Ureter (tissue), 1 donor: ENCODE data around the gene SHANK1. TPM values are rescaled to one million over a fixed set of nuclear protein-coding genes. Genes with fewer than 3 reads are reported as not detected.

Experiments used
- DNase-seq: peaks from one replicate; pipeline ENCODE4 v3.0.0-alpha.2; 2020; ENCODE audit warnings: low spot score
- total RNA-seq: library from RNA; stranded (reverse); gene quantifications from one replicate; pipeline ENCODE4 v1.2.4, GENCODE V29; 2023
- donor health status: DM: yes; HTN: yes; CAD: no.

SHANK1 gene
- total RNA-seq, 1 donor from 2014 or later, result 0.29 TPM

- DNase-seq, result no peak
These were observed 7.8 kb downstream of the SHANK1 start for GRCh38 chr19:50711805-50712204.

DNA sequence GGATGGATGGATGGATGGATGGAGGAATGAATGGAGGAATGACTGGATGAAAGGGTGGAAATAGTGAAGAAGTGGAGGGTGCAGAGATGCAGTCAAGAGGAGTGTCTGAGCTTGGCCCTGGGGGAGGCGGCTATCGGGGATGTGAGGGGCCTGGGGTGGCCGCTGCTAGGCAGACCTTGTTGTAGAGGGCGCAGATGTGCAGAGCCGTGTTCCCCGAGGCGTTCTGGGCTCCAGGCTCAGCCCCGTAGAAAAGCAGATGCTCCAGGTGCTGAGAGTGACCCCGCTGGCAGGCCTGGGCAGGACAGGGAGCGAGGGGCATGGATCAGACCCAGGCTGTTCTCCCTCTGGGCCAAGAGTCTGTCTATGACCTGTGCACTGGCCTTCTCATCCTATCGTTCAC lies 8.4 kb downstream of the SHANK1 start:
- no peak for DNase-seq

DNA sequence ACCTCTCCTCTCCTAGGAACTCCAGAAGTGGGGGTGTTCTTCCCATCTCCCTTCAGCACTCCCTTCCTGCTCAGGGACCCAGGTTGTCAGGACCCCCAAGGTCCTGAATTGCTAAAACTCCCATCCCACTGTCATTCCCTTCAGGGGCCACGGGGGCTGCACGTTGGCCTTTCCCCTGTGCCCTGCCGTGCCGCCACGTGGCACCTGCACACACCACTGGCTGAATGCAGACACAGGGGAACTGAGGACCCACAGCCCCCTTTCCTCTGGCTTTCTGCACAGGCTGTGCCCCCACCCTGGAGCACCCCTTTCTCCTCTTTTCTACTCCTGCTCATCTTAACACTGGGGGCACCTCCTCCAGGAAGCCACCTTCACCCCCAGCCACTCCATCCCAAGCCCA lies 9.0 kb downstream of the SHANK1 start:
- no peak for DNase-seq

GRCh38 chr19:50710094-50710493 lies 9.5 kb downstream of the SHANK1 start:
- no peak for DNase-seq

GRCh38 chr19:50708179-50708879 lies 11.3 kb downstream of the SHANK1 start:
- no peak for DNase-seq

- DNase-seq, result no peak
These were observed 13.2 kb downstream of the SHANK1 start for GRCh38 chr19:50706387-50706786.

- no peak for DNase-seq
These were observed 14.1 kb downstream of the SHANK1 start for GRCh38 chr19:50705422-50706019.

DNA sequence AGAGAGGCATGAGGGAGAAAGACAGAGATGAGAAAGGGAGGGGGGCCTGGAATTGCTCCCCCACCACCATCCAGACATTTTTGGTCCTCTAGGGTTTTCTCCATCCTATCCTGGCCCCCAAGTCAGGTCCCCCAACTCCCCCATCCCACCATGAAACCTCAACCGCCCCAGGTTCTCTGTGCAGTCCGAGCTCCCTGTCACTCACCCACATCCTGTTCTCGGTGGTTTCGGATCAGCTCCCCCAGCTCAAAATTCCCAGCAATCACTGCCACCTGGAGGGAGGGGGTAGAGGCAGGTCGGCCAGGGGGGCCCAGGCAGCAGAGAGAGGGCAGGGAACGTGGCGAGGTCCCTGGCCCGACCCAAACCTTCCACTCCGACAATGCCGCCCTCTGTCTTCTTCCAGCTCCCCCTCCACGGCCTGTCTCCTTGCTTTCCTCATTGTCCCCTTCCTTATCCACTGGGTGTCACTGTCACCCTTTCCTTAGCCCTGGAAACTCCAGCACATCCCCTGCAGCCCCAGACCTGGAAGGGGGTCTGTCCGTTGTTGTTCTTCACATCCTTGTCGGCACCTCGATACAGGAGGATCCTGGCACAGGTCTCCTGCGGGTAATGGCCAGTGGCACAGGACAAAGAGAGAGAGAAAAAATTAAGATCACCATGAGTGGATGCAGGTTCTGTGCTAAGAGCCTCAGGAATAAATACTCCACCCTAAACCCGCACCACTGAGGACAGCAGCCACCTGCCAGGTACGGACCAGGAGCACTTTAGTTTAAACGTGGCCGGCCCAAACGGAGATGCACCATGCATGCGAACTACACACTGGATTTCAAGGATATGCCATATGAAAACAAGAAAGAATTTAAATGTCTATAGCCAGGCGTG lies 15.4 kb downstream of the SHANK1 start:
- DNase-seq, result no peak

DNA sequence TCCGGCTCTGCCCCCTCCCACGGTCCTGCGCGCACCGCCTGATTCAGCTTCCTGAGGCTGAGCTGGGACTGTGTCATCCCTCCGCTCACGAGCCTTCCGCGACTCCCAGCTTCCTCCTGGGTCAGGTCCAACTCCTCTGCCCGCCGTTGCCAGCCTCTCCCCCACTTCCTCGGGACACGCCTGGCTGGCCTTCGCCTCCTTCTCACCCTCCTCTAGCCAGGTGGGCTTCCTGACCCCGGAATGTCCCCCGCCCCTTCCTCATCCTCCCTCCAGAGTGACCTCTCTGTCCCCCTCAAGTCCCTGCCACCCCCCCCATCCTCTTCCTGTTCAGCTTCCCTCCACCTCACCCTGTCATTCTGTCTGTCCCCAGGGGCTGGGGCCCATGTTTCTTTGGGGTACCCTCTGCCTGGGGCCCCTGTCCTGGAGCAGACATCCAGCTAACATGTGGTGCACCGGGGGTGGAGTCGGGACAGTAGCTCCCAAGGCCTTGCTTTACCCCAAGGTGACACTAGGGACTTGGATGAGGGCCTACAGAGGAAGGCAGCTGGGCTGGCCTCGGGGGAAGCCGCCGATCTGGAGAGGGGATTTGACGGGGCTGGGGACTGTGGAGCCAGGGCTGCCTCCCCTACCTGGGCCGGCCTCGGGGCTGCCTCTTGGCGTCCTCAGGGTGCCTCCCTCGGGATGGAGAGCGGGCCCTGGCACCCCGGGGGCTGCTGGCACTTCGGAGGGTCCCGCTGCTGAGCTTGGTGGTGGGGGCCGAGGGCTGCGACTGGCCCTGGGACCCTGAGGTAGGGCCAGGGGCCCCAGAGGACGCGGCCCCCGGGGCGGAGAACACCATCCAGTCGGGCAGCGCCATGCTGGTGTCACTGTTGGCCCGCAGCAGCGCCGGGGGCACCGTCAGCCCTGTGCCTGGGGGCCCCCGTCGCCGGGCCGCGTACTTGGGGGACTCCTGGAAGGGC lies 16.5 kb downstream of the SHANK1 start:
- no peak for DNase-seq

DNA sequence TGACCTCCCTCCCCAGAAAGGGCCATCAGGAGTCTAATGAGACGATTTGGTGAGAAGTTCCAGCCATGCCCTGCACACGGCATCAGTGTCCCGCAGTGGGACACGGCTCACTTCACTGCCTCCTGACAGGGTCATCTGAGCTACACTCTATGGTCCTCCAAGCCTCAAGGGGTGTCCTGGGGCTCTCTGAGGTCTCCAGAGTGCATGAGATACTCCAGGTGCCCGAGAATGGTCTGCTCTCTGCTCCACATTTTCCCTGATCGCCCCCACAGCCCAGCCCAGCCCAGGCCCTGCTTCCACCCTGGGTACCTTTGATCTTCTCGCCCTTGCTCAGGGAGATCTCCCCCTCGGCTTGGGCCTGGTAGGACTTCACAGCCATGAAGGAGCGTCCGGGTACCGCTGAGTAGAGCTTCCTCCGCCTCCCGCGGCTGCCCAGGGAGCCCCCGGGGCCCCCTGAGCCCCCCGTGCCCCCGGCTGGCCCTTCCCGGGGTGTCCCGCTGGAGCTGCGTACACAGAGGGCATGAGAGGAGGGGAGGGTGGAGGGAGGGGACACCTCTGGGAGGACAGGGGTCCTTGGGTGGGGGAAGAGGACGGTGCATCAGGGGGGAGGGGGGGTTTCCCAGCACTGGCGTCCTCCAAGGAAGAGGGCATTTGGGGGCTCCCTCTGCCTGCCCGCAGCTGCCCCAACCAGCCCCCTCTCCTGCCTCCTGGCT lies 17.3 kb downstream of the SHANK1 start:
- DNase-seq, result no peak

DNA sequence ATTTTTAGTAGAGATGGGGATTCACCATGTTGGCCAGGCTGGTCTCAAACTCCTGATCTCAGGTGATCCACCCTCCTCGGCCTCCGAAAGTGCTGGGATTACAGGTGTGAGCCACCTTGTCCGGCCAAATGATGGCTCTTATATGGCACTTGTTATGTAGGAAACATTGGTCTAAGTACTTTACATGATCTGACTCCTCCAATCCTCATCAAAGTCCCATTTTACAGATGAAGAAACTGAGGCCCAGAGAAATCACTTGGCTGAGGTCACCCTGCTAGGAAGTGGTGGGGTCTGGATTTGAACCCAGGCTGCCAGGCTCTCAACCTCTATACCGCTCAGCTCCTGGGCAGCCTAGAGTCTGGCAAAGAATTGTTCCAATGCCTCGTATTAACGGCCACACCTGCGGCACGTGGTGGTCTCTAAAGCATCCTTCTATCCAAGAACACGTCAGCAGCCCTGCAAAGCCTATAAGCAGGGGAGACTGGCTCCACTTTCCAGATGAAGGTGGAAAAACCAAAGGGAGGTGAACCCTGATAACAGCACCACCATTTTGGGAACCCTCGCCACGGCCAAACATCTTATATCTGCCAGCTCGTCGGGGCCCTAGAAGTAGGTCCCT lies 18.1 kb downstream of the SHANK1 start:
- DNase-seq, result no peak

GRCh38 chr19:50697414-50698124 lies 22.0 kb downstream of the SHANK1 start:
- DNase-seq, result no peak

DNA sequence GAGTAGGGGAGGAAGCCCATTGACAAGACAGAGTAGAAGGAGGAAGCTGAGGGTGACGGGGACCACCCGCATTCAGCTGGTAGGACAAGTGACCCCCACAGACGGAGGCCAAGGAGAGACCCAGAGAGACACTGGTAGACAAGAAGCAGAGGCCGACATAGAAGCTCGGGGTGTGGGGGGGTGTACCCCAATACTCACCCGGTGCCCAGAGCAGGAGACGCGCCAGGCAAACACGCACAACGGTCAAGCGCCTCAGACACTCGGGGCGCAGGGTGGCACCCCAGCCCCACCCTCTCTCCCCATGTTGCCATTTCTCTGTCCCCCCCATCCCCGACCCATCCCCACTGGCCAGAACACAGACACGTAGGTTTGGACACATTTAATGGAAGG lies 23.5 kb downstream of the SHANK1 start:
- DNase-seq, result no peak

DNA sequence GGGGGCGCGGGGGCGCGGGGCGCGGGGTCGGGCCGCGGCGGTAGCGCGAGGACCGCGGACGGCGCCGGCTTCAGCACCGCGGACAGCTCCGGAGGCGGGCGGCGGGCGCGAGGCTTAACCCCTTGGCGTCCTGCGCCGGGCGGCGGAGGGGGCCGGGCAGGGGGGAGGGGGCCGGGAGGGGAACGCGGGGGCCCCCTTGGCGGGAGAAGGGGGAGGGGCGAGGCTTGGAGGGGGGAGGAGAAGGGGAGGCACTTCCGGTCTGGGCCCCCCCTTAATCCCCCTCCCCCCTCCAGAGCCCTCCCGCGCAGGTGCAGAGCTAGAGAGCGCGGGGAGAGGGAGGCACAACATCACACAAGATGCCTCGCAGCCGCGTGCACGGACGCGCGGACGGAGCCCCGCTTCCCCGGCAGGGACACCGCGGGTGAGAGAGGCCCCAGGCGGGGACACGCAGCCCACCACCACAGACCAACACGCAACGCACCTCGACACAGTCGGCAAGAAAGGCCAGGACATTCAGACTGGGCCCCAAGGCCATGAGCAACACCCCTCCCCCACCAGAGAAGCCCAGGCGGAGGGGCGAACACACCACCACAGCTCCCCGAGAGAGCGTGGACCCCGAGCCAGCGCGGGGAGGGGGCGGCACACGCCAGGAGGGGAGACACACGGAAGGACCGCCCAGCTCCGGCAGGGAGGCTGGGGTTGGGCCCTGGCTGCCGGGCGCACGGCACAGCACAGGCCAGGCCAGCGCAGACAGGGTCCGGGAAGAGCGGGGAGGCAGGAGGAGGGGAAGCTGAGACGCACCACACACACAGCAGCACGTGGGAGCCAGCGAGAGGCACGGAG lies 24.1 kb downstream of the SHANK1 start:
- DNase-seq, result no peak

DNA sequence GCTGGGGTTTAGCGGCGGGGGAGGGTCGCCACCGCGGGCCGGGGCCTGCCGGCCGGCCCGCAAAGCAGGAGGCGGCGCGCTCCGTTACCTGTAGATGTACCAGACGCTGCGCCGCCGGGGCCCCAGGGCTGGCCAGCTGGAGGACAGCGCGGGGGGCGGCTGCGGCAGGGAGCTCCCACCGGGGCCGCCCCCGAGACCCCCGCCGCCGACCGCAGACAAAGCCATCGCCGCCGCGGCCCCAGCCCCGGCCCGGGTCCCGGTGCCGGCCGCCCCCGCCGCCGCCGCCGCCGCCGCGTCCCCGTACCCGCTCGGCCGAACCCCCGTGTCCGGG lies 24.8 kb downstream of the SHANK1 start:
- no peak for DNase-seq

DNA sequence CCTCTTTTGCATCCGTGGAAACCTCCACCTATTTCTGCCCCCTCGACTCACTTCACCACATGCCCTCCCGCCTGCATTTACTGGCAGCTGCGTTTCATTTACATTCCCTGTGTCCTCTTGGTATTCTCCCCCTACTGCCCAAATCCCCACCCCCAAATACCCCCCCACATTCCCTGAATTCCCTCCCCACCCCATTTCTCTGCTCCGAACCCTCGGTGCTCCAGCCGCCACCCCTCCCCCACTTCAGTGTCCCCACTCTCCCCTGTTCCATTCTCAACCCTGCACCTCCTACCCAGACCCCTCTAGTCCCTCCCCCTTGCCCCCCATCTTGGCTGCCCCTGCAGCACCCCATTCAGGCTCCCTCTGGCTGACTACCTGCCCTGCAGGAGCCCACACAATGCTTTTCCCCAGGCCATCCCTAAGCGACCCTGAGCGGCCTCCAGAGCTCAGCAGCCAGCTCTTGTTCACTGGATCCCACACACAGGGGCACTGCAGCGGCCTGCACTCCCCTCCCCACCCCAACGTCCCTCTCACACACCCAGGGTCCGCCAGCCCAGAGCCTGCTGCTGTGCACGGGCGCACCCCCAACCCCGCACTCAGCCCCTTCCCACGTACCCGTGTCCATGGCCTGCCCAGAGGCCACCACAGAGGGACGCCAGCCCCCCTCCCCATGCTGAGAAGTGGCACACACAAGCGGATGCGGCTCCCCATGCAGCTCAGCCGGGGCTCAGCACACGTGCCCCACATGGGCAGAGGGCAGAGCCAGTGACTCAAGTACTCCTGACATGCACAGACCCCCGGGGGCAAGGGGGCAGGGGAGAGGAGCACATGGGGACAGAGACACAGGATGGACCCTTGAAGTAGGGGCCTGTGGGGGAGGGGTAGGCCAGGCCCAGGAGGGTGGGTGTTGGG lies 26.3 kb downstream of the SHANK1 start:
- no peak for DNase-seq

DNA sequence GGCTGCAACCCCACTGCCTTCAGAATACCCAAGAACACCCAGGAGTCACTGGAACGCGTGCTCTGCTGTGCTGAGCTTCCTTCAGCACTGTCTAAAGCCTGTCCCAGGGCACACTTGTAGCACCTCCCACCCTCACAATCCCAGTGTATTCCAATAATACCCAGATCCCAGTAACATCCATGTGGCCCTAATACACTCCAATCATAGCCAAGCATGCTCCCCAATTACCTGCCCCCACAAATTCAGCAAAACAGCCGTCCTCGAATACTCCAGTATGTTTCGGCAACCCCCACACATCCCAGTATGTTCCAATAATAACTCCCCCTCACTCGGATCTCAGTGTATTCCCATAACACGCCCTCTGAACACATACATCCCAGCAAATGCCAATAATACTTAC lies 29.2 kb downstream of the SHANK1 start:
- no peak for DNase-seq

DNA sequence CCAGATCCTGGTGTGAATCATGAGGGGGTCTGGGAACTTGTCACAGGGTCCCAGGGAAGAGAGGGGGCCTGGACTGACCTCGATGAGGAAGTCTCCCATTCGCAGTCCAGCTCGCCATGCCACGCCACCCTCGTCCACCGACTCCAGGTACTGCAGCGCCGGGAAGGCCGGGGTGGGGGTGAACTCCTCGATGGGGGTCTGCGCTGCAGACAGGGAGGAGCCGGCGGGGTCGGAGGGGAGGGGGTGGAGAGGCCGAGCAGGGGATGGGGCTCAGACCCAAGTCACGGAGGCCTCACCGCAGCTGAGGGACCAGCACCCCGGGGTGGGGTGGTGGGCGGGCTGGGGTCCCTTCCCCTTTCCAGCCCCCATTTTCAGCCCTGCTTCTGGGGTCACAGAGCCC lies 30.8 kb downstream of the SHANK1 start:
- no peak for DNase-seq
